Measurements from ENCODE around the gene XPR1.
"Not testable (repeated sequence)": the region's sequence is repeated elsewhere in the genome, so short reads cannot be mapped to it uniquely, and the experiment has no call there.

Gene XPR1

DNA sequence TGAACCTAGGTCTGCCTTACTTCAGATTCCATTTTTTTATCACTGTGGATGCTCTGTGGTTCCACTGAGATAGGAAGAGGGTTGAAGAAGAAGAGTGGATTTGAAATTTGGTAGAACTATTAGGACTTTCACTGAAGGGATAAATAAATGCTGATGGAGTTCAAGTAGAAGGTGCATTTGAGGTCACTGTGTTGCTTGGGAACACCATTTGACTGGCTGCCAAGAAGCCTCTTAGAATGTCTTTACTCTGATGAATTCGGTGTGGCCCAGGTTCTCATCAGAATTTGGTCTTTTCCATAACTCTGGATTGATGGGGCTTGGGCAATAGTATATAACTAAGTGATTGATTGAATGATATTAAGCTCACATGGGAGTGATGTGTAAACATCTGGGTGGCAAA is 11.9 kb downstream of the XPR1 start:
- no peak for DNase-seq (ENCODE audit: low read depth, low spot score)

DNA sequence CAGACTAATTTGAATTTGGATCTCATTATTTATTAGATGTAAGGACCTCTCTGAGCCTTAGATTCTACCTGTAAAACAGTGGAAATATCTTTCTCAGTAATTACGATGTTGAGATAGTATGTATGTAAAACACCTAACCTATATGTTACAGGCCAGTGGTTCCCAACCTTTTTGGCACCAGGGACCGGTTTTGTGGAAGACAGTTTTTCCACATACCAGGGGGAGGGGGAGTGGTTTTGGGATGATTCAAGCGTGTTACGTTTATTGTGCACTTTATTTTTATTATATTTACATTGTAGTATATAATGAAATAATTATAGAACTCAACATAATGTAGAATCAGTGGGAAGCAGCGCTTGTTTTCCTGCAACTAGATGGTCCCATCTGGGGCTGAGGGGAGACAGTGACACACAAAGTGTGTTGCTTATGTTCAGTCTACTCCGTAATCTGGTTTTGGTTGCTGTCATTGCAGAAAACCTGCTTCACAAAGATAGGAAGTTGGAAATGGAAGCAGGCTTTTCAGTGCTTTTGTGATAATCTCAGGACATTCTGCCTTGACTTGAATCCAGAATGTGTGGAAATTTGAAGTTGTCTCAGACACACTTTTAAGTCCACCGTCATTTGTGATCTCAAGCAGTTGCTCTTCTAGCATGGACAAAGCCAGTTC is 12.8 kb downstream of the XPR1 start:
- no peak for DNase-seq (ENCODE audit: low read depth, low spot score)

DNA sequence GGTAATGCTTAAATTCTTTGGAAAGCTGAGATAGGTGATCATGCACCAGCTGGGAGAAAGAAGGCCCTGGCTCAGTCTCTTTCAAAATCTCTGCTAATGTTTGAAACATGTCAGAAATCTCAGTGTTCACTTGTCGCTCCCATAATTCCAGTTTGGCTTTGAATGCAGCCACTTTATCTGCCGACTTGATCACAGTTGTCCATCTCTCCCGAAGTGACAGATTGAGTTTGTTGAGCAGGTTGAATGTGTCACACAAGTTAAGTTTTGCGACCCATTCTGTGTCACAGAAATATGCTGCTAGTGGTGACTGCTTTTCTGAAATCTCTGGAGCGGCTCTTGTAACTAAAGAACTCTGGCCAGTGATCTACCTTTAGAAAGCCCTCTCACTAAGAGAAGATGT is 13.4 kb downstream of the XPR1 start:
- DNase-seq (ENCODE audit: low read depth, low spot score) = not testable (repeated sequence)

DNA sequence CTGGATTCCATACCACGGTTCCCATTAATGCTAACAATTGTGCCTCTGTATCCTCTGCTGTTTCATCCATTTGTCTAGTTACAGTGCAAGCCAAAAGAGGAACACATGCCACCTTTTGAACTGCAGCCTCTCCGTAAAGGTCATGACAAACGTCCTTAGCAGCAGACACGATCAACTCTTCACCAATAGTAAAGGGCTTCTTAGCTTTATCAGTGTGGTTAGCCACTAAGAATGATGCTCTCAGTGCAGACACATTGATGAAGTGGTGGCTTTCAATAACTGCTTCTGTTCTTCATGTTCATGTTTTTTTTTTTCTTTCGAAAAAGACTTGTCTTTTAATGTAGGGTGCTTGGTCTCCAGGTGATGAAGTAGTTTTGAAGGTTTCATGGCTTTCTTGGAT is 14.3 kb downstream of the XPR1 start:
- no peak for DNase-seq (ENCODE audit: low read depth, low spot score)

DNA sequence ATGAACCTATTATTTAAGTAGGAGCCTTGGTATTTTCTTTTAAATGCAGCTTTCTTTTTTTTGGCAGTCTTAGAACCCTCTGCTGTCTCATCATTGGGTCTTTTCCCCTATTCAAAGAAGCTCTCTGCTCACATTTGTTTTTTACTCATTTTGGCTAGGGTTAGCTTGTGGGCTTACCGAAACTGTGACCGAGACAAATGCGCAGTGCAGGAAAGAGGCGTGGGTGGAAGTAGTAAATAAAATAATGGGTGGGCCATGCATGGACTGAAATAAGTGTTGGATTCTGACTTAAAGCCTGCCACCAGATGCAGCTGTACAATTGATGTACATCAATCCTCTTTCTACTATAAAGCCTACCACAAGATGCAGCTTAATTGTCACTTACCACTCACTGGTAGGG is 14.7 kb downstream of the XPR1 start:
- DNase-seq (ENCODE audit: low read depth, low spot score) = no peak

DNA sequence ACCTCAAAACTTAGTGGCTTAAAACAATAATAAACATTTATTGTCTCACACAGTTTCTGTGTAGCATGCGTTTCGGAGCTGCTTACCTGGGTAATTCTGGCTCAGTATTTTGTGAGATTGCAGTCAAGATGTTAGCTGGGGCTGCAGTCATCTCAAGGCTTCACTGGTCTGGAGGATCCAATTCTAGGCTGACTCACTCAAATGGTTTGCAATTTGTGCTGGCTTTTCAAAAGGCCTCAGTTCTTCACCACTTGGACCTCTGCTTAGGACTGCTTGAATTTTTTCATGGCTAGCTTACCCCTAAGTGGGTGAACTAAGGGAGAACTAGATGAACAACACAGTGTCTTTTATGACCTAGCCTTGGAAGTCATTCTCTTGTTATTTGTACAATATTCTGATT is 21.0 kb downstream of the XPR1 start:
- no peak for DNase-seq (ENCODE audit: low read depth, low spot score)

DNA sequence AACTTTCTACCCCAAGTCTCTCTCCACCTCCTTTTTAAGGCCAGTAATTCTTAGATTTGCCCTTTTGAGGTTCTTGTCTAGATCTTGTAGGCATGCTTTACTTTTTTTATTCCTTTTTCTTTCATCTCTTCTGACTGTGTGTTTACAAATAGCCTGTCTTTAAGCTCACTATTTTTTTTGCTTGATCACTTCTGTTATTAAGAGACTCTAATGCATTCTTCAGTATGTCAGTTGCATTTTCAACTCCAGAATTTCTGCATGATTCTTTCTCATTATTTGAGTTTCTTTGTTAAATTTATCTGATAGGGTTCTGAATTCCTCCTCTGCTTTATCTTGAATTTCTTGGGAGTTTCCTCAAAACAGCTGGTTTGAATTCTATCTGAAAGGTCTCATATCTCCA is 30.9 kb downstream of the XPR1 start:
- DNase-seq (ENCODE audit: low read depth, low spot score) = no peak

DNA sequence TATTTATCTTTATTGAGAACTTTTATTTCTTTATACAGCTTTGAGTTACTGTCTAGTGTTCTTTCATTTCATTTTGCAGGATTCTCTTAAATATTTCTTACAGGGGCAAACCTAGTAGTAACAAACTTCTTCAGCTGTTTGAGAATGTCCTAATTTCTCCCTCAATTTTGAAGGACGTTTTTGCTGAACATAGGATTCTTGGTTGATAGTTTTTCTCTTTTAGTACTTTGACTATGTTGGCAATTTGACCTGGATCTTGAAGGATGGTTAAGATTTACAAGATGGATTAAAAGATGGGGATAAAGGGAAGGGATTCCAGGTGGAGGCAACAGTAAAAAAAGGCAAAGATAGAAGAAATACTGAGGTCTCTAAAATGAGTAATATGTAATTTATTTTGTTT is 38.9 kb downstream of the XPR1 start:
- no peak for DNase-seq (ENCODE audit: low read depth, low spot score)

DNA sequence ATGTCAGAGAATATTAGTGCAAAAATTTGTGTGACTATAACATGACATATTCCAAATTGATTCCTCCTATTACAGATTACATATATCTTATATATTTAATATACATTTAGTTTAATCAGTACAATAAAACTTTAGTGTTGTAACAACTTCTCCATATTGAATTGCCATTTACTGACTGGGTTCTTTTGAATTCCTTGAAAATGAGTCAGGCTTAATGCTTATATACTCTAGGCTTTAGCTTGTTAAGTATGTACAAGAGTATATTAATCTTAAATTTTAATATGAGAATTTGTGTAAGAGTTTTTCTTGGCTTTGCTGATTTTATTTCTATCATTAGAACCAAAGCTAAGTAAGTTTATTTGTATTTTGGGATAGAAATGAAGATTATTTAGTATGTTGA is 40.3 kb downstream of the XPR1 start:
- no peak for DNase-seq (ENCODE audit: low read depth, low spot score)

DNA sequence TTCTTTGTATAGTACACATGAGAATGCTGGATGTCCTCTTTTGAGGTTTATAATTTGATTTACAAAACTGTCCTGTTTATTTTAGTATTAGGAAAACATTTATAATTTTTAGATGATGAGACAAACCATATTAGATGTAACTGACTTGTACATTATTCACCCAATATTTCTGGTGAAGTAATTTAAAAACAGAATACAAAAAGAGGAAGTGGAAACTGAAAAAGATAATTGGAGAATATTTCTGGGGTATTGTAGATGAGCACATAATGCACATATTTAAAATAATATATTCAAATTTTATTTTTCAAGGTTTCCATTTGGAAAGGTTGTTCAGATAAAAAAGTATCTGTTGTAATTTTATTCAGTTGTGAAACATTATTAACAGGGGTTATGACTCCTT is 40.7 kb downstream of the XPR1 start:
- no peak for DNase-seq (ENCODE audit: low read depth, low spot score)

DNA sequence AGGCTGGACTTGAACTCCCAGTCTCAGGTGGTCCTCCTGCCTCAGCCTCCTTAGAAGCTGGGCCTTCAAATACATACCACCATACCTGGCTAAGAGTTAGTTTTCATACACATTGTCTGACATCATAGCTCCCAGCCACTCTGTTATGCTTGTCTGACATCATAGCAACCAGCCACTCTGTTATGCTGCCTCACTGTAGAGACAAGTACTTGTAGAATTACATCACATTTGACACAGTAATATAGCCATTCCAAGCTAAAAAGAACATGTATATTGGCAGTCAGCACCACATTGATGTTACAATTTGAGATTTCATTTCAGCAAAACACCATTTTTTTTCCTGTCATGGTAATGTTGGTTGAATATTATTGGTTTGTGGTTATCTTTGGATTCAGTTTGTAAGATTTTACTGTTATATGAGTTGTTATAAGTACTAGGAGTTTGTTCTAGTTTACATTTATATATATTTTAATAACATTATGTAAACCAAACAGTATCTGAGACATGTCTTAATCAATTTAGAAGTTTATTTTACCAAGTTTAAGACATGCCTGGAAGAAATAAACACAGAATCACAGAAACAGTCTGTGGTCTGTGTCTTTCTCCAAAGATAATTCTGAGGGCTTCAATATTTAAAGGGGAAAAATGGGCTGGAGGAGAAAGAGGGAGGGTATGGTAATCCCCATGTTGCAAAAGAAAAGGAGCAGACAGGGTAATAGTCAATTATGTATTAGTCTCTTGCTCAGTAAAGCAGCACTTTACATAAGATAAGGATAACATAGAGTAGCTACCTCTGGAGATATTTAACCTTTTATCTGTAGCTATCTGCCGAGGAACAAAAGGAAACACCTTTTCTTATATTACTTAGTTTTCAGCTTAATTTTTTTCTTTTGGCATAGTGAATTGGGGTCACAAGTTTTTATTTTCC is 43.0 kb downstream of the XPR1 start:
- DNase-seq (ENCODE audit: low read depth, low spot score) = no peak

DNA sequence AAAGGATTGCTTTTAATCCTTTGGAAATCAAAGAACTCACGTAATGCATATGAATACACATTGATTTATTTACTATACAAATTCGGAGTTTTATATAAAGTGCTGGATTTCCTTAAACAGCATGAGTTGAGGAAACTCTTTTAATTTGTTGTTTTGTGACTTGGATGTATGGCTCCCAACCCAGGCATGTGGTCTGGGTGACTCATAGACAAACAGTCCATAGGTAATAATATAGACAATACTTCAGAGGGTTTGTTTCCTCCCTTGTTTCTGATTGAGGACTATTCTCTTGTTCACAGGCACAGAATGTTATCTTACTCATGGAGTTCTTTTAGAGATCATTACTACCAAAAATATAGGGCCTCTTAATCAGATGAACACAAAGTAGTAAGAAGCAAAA is 43.8 kb downstream of the XPR1 start:
- no peak for DNase-seq (ENCODE audit: low read depth, low spot score)

DNA sequence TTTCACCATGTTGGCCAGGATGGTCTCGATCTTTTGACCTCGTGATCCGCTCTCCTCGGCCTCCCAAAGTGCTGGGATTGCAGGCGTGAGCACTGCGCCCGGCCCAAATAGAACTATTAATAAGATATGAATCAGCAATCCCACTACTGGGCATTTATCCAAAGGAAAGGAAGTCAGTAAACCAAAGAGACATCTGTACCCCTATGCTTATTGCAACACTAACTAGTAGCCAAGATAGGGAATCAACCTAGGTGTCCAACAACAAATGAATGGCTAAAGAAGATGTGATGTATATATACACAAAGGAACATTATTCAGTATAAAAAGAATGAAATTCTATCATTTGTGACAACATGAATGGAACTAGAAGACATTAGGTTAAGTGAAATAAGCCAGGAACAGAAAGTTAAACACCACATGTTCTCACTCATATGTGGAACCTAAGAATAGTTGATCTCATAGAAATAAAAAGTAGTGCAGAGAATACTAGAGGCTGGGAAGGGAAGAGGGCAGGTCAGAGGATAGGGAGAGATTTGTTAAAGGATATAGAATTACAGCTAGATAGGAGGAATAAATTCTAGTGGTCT is 48.8 kb downstream of the XPR1 start:
- no peak for DNase-seq (ENCODE audit: low read depth, low spot score)

DNA sequence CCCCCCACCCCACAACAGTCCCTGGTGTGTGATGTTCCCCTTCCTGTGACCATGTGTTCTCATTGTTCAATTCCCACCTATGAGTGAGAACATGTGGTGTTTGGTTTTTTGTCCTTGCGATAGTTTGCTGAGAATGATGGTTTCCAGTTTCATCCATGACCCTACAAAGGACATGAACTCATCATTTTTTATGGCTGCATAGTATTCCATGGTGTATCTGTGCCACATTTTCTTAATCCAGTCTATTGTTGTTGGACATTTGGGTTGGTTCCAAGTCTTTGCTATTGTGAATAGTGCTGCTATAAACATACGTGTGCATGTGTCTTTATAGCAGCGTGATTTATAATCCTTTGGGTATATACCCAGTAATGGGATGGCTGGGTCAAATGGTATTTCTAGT is 51.3 kb downstream of the XPR1 start:
- not testable (repeated sequence) for DNase-seq (ENCODE audit: low read depth, low spot score)

DNA sequence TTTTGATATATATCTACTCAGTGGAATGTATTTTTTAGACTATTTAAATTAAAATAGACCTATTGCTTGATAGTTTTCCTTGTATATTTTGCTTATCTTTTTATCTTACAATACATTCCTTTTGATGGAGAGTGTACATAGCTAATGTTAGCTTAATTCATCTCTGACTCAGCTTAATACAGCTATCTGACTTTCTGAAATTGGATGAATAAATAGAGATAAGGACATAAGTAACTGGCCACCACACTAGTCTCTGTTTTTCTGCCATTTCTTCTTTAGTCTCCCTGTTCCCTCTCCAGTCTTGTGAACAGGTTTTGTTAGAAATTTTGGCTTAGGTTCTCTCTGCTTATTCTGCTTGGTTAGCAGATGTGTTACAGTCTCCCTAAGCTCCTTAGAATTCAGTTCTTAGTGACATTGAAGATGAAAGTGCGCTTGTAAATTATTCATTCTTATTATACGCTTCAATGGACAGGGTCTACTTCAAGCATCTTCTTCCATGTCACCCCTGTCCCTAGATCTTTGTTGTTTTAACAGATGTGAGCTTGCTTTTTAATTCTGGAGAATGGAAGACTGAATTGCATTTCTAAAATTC is 59.6 kb downstream of the XPR1 start:
- no peak for DNase-seq (ENCODE audit: low read depth, low spot score)

DNA sequence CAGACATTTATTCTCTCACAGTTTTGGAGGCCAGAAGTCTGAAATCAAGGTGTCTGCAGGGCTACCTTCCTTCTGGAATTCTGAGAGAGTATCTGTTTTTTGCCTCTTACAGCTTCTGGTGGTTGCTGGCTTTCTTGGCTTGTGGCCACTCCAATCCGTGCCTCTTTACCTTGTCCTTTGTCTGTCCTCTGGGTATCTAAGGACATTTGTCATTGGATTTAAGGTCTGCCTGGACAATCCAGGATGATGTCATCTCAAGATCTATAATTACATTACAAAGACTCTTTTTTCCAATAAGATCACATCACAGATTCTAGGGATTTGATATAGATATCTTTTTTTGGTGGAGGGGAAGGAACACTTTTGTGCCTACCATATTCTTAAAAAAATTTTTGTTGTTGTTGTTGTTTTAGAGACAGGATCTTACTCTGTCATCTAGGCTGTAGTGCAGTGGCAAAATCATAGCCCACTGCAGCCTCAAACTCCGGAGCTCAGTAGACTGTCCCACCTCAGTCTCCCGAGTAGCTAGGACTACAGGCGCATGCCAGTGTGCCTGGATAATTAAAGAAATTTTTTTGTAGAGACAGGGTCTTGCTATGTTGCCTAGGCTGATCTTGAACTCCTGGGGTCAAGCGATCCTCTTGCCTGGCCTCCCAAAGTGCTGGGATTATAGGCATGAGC is 61.9 kb downstream of the XPR1 start:
- no peak for DNase-seq (ENCODE audit: low read depth, low spot score)

DNA sequence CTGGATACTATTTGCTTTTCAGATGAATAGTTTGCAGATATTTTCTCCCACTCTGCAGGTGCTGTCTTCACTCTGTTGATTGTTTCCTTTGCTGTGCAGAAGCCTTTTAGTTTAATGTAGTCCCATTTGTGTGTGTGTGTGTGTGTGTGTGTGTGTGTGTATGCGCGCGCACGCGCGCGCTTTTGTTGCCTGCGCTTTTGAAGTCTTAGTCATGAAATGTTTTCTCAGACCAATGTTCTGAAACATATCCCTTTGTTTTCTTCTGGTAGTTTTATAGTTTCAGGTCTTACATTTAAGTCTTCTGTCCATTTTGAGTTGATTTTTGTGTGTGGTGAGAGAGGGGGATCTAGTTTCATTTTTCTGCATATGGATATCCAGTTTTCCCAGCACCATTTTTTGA is 63.5 kb downstream of the XPR1 start:
- no peak for DNase-seq (ENCODE audit: low read depth, low spot score)

DNA sequence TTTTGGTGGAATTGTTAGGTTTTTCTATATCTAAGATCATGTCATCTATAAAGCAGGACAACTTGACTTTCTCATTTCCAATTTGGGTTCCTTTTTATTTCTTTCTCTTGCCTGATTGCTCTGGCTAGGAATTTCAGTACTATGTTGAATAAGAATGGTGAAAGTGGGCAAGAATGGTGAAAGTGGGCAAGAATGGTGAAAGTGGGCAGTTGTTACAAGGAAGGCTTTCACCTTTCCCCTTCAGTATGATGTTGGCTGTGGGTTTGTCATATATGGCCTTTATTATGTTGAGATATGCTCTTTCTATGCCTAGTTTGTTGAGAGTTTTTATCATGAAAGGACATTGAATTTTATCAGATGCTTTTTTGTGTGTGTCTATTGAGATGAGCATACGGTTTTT is 64.5 kb downstream of the XPR1 start:
- DNase-seq (ENCODE audit: low read depth, low spot score) = no peak

DNA sequence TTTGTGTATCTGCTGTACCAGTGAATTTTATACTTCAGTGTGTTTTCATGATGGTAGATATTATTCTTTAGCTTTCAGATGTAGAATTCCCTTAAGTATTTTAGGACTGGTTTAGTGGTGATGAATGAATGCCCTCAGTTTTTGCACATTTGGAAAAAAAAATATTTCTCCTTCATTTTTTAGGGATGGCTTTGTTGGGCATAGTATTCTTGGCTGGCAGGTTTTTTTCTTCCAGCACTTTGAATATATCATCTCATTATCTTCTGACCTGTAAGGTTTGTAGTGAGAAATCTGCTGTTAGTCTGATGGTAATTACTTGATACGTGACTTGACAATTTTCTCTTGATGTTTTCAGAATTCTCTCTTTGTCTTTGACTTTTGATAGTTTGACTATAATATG is 66.8 kb downstream of the XPR1 start:
- DNase-seq (ENCODE audit: low read depth, low spot score) = no peak

DNA sequence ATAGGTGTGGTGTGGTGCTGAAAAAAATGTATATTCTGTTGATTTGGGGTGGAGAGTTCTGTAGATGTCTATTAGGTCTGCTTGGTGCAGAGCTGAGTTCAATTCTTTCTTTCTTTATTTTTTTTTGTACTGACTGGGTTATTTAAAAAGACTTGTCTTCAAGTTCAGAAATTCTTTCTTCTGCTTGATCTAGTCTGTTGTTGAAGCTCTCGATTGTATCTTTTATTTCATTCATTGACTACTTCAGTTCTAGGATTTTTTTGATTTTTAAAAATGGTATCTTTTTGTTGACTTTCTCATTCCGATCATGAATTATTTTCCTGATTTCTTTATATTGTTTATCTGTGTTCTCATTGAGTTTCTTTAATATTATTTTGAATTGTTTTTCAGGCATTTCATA is 70.6 kb downstream of the XPR1 start:
- not testable (repeated sequence) for DNase-seq (ENCODE audit: low read depth, low spot score)

DNA sequence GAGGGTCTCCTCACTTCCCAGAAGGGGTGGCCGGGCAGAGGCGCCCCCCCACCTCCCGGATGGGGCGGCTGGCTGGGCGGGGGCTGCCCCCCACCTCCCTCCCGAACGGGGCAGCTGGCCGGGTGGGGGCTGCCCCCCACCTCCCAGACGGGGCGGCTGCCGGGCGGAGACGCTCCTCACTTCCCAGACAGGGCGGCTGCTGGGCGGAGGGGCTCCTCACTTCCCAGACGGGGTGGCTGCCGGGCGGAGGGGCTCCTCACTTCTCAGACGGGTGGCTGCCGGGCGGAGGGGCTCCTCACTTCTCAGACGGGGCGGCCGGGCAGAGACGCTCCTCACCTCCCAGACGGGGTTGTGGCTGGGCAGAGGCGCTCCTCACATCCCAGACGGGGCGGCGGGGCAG is 78.9 kb downstream of the XPR1 start:
- not testable (repeated sequence) for DNase-seq (ENCODE audit: low read depth, low spot score)

DNA sequence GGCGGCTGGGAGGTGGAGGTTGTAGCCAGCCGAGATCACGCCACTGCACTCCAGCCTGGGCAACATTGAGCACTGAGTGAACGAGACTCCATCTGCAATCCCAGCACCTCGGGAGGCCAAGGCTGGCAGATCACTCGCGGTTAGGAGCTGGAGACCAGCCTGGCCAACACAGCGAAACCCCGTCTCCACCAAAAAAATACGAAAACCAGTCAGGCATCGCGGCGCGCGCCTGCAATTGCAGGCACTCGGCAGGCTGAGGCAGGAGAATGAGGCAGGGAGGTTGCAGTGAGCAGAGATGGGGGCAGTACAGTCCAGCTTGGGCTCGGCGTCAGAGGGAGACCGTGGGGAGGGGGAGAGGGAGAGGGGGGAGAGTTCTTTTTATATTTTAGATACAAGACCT is 79.4 kb downstream of the XPR1 start:
- DNase-seq (ENCODE audit: low read depth, low spot score) = not testable (repeated sequence)
